IMR-90 (cell line): Measurements from ENCODE around the gene VIT. TPM values are rescaled to one million over a fixed set of nuclear protein-coding genes. Genes with fewer than 3 reads are reported as not detected.

Experiments
- ATAC-seq: fragments of 200-7000 bp; cut with Tn5 transposase; 2 replicates; pipeline ENCODE4 v1.9.1; 2020; ENCODE audit warnings: low read depth, mild to moderate bottlenecking, moderate library complexity
- BruUV-seq: library from RNA; stranded (reverse); fragments of 400-500 nt; replicated peaks from 2 replicates; lab custom pipeline; 2021; lab: Mats Ljungman, UMichigan
- CTCF ChIA-PET: fragments of 300-600 bp; formaldehyde crosslinking; extraction: SDS; loops from one replicate; lab custom pipeline; 2021; ENCODE audit warnings: antibody characterized with exemption; lab: Yijun Ruan, JAX
- POLR2A ChIA-PET: fragments of 300-600 bp; sonication (Branson Sonifier 250); formaldehyde crosslinking; loops from one replicate; lab custom pipeline; 2022; ENCODE audit warnings: antibody characterized with exemption; ENCODE audit not compliant: unreplicated experiment; lab: Charles Lee
- DNase-seq: peaks from one replicate; pipeline ENCODE4 v3.0.0; 2013
- H2AFZ ChIP-seq: replicated peaks from 2 replicates; pipeline ENCODE3; 2013; ENCODE audit warnings: low read length, mild to moderate bottlenecking; ENCODE audit not compliant: poor library complexity
- H2AK5ac ChIP-seq: 2 replicates; pipeline ENCODE4 v1.6.1; 2013; ENCODE audit warnings: low read depth, low read length, inconsistent platforms
- H2AK9ac ChIP-seq: replicated peaks from 2 replicates; pipeline ENCODE3; 2013; ENCODE audit warnings: mild to moderate bottlenecking, low read depth, low read length, moderate library complexity; ENCODE audit not compliant: poor library complexity
- H2BK120ac ChIP-seq: 2 replicates; pipeline ENCODE4 v1.6.1; 2013; ENCODE audit warnings: low read depth, low read length, inconsistent platforms
- H2BK15ac ChIP-seq: 3 replicates; pipeline ENCODE4 v1.6.1; 2013; ENCODE audit warnings: low read depth, low read length, inconsistent platforms
- H2BK20ac ChIP-seq: 2 replicates; pipeline ENCODE4 v1.6.1; 2013; ENCODE audit warnings: low read depth, mild to moderate bottlenecking, inconsistent platforms, low read length, moderate library complexity
- H2BK5ac ChIP-seq: 2 replicates; pipeline ENCODE4 v1.6.1; 2013; ENCODE audit warnings: mild to moderate bottlenecking, low read depth, low read length, inconsistent platforms; ENCODE audit not compliant: poor library complexity, severe bottlenecking
- H3K14ac ChIP-seq: replicated peaks from 2 replicates; pipeline ENCODE4 v1.6.1; 2013; ENCODE audit warnings: low read depth, low read length, inconsistent platforms
- H3K18ac ChIP-seq: 2 replicates; pipeline ENCODE4 v1.6.1; 2013; ENCODE audit warnings: low read depth, low read length, control low read depth
- H3K23ac ChIP-seq: 2 replicates; pipeline ENCODE4 v1.6.1; 2013; ENCODE audit warnings: low read depth, low read length, inconsistent platforms
- H3K27ac ChIP-seq: 2 replicates; pipeline ENCODE4 v1.5.1; 2013; ENCODE audit warnings: mild to moderate bottlenecking, control low read depth, low read length; ENCODE audit not compliant: insufficient read depth
- H3K27me3 ChIP-seq: 2 replicates; pipeline ENCODE4 v1.6.1; 2013; ENCODE audit warnings: low read length; ENCODE audit not compliant: control insufficient read depth, insufficient read depth
- H3K36me3 ChIP-seq: 2 replicates; pipeline ENCODE4 v1.6.1; 2013; ENCODE audit warnings: low read length, mixed read lengths; ENCODE audit not compliant: control insufficient read depth, insufficient read depth
- H3K4ac ChIP-seq: 2 replicates; pipeline ENCODE4 v1.6.1; 2013; ENCODE audit warnings: low read depth, low read length, inconsistent platforms
- H3K4me1 ChIP-seq: 2 replicates; pipeline ENCODE4 v1.6.1; 2013; ENCODE audit warnings: low read length, mixed read lengths; ENCODE audit not compliant: control insufficient read depth, insufficient read depth
- H3K4me2 ChIP-seq: 2 replicates; pipeline ENCODE4 v1.6.1; 2013; ENCODE audit warnings: low read depth, mild to moderate bottlenecking, control low read depth, low read length, moderate library complexity
- H3K4me3 ChIP-seq: 2 replicates; pipeline ENCODE4 v1.5.1; 2013; ENCODE audit warnings: low read depth, mild to moderate bottlenecking, control low read depth, low read length, moderate library complexity; ENCODE audit not compliant: insufficient read depth
- H3K56ac ChIP-seq: 2 replicates; pipeline ENCODE4 v1.6.1; 2013; ENCODE audit warnings: low read length, inconsistent platforms; ENCODE audit not compliant: insufficient read depth; ENCODE audit errors: extremely low read depth
- H3K79me1 ChIP-seq, 2 experiments: 2 replicates each; pipeline ENCODE4 v1.6.1; 2013; ENCODE audit warnings: low read length in 2 of 2, inconsistent platforms in 1 of 2, low read depth in 1 of 2
- H3K9ac ChIP-seq: 2 replicates; pipeline ENCODE4 v1.6.1; 2013; ENCODE audit warnings: low read depth, low read length, control low read depth
- H3K9me1 ChIP-seq: 2 replicates; pipeline ENCODE4 v1.6.1; 2013; ENCODE audit warnings: low read length, inconsistent platforms; ENCODE audit not compliant: insufficient read depth
- H3K9me3 ChIP-seq: 2 replicates; pipeline ENCODE4 v1.6.1; 2013; ENCODE audit warnings: low read length; ENCODE audit not compliant: control insufficient read depth, insufficient read depth
- H4K20me1 ChIP-seq: 2 replicates; pipeline ENCODE4 v1.6.1; 2013; ENCODE audit warnings: low read length, inconsistent platforms; ENCODE audit not compliant: insufficient read depth
- H4K5ac ChIP-seq: 2 replicates; pipeline ENCODE4 v1.6.1; 2013; ENCODE audit warnings: mild to moderate bottlenecking, low read depth, low read length, control low read depth
- H4K8ac ChIP-seq, 2 experiments: 2 replicates each; pipeline ENCODE4 v1.6.1; 2013; ENCODE audit warnings: low read depth in 2 of 2, low read length in 2 of 2, control low read depth in 1 of 2, inconsistent platforms in 1 of 2
- H4K91ac ChIP-seq: 2 replicates; pipeline ENCODE4 v1.6.1; 2013; ENCODE audit warnings: low read depth, low read length, inconsistent platforms; ENCODE audit not compliant: insufficient read depth
- BHLHE40 ChIP-seq: fragments of 150-350 bp; IDR thresholded peaks from 2 replicates; pipeline ENCODE4 v1.6.1; 2016; ENCODE audit warnings: mild to moderate bottlenecking, low read depth, low read length
- CEBPB ChIP-seq: IDR thresholded peaks from 2 replicates; pipeline ENCODE4 v1.6.1; 2012; ENCODE audit warnings: low read depth, low read length, improper control_type of control experiment
- CHD1 ChIP-seq: IDR thresholded peaks from 2 replicates; pipeline ENCODE4 v1.6.1; 2012; ENCODE audit warnings: low read depth, low read length, improper control_type of control experiment
- CTCF ChIP-seq: conservative IDR thresholded peaks from 2 replicates; pipeline ENCODE4 v1.5.1; 2012; ENCODE audit warnings: mild to moderate bottlenecking, low read depth, low read length, improper control_type of control experiment
- ELK1 ChIP-seq: fragments of 150-350 bp; IDR thresholded peaks from 2 replicates; pipeline ENCODE4 v1.6.1; 2016; ENCODE audit warnings: low read depth, mild to moderate bottlenecking, low read length, moderate library complexity, borderline replicate concordance
- FOS ChIP-seq: fragments of 150-350 bp; IDR thresholded peaks from 2 replicates; pipeline ENCODE4 v1.6.1; 2016; ENCODE audit warnings: low read depth, low read length
- MAFK ChIP-seq: IDR thresholded peaks from 2 replicates; pipeline ENCODE4 v1.6.1; 2012; ENCODE audit warnings: low read depth, low read length, improper control_type of control experiment
- MXI1 ChIP-seq: IDR thresholded peaks from 2 replicates; pipeline ENCODE4 v1.6.1; 2012; ENCODE audit warnings: low read depth, mild to moderate bottlenecking, low read length, moderate library complexity, borderline replicate concordance
- NFE2L2 ChIP-seq: fragments of 150-350 bp; IDR thresholded peaks from 2 replicates; pipeline ENCODE4 v1.6.1; 2016; ENCODE audit warnings: low read depth, mild to moderate bottlenecking, low read length
- POLR2A ChIP-seq: IDR thresholded peaks from 2 replicates; pipeline ENCODE4 v1.6.1; 2012; ENCODE audit warnings: mild to moderate bottlenecking, low read depth, low read length
- RAD21 ChIP-seq: IDR thresholded peaks from 2 replicates; pipeline ENCODE4 v1.6.1; 2012; ENCODE audit warnings: low read length, improper control_type of control experiment
- SMC3 ChIP-seq: fragments of 150-350 bp; IDR thresholded peaks from 2 replicates; pipeline ENCODE4 v1.6.1; 2016; ENCODE audit warnings: low read depth, mild to moderate bottlenecking, antibody characterized with exemption, low read length, moderate library complexity
- USF2 ChIP-seq: fragments of 150-350 bp; IDR thresholded peaks from 2 replicates; pipeline ENCODE4 v1.6.1; 2017; ENCODE audit warnings: mild to moderate bottlenecking, antibody characterized with exemption, low read length, low read depth
- WGBS, 2 experiments: methylation state at CpG; one replicate each; pipeline versions ENCODE4 v1.1.5 to v1.1.7; 2013; ENCODE audit warnings: missing lambda C conversion rate in 2 of 2; ENCODE audit not compliant: insufficient read length in 1 of 2; ENCODE audit errors: extremely low coverage in 2 of 2; 5-methylcytosine and 5-hydroxymethylcytosine counted together
- dilution Hi-C: fragments of 300-500 bp; cut with HindIII; formaldehyde crosslinking; loops from one replicate; pipeline ENCODE4 v1.14.3; 2018; ENCODE audit warnings: low sequenced_read_pairs; ENCODE audit not compliant: unreplicated experiment
- in situ Hi-C: fragments of 300-500 bp; cut with MboI; formaldehyde crosslinking; loops from 3 replicates; pipeline ENCODE4 v1.14.3; 2019; ENCODE audit warnings: low sequenced_read_pairs, inconsistent platforms, mixed read lengths
- intact Hi-C: fragments of 100-400 bp; cut with micrococcal nuclease; formaldehyde crosslinking; loops from 2 replicates; pipeline ENCODE4 v1.10.0; 2022
- polyA plus RNA-seq, 3 experiments: library from polyadenylated mRNA; depleted of rRNA; stranded (reverse); fragments of >200 nt; gene quantifications; 2 replicates each; pipeline ENCODE4 v1.2.3, GENCODE V29; 2012; ENCODE audit warnings: low replicate concordance in 1 of 3
- total RNA-seq: library from RNA; depleted of rRNA; stranded (reverse); fragments of >200 nt; gene quantifications from 2 replicates; pipeline ENCODE4 v1.2.3, GENCODE V29; 2012

The VIT gene
- total and polyA plus RNA-seq, 2 of the 4 experiments (the other 2 are of a cell fraction), result under 0.01 TPM; not detected in 1

GRCh38 chr2:36750101-36750500 is 53.6 kb downstream of the VIT start:
- TF ChIP-seq RAD21 (no peak), NFE2L2 (no peak), FOS (no peak), USF2 (no peak), MAFK (no peak), BHLHE40 (no peak), POLR2A (no peak), CHD1 (no peak), CEBPB (no peak), MXI1 (no peak), CTCF (no peak), SMC3 (no peak), ELK1 (no peak)
- dilution Hi-C loops (no loop called here), intact Hi-C loops (no loop called here), in situ Hi-C loops (no loop called here)
- no peak overlapping the region for H3K9ac ChIP-seq
- H3K9me1 ChIP-seq, result no peaks in the 10 kb centered on the region
- H2BK15ac ChIP-seq, result no peak overlapping the region
- ChIA-PET POLR2A (interaction anchor here (0.6 kb wide), 1 partner anchor 15 kb away, joined by 8 read pairs; no protein-coding TSS in a partner anchor), CTCF (no interaction called here)
- no peak overlapping the region for H2AFZ ChIP-seq
- H3K79me1 ChIP-seq, result no peaks in the 10 kb centered on the region
- H2BK20ac ChIP-seq, result no peak overlapping the region
- no peak overlapping the region for H2AK9ac ChIP-seq
- H3K4me2 ChIP-seq, result no peak overlapping the region
- no peak overlapping the region for H2BK5ac ChIP-seq
- DNase-seq (no peak), ATAC-seq (no peak)
- no peaks in the 10 kb centered on the region for H3K36me3 ChIP-seq
- H3K9me3 ChIP-seq, result no peaks in the 10 kb centered on the region
- H4K91ac ChIP-seq, result no peak overlapping the region
- no TSS peak for BruUV-seq
- no peak overlapping the region for H3K14ac ChIP-seq
- no peak overlapping the region for H3K4me3 ChIP-seq
- H3K18ac ChIP-seq, result no peak overlapping the region
- no peak overlapping the region for H3K4ac ChIP-seq
- 100% methylated on average over 1 of the region's 5 CpGs; no CpG with 5 or more reads in 1 of the 2 experiments for WGBS, 2 experiments
- H4K20me1 ChIP-seq, result no peaks in the 10 kb centered on the region
- H3K27me3 ChIP-seq, result peaks cover 15% of the 10 kb centered on the region
- no peak overlapping the region for H3K27ac ChIP-seq
- H3K56ac ChIP-seq, result no peak overlapping the region
- no peak overlapping the region for H4K8ac ChIP-seq
- no peak overlapping the region for H3K23ac ChIP-seq
- no peak overlapping the region for H2BK120ac ChIP-seq
- no peak overlapping the region for H4K5ac ChIP-seq
- no peak overlapping the region for H2AK5ac ChIP-seq
- H3K4me1 ChIP-seq, result no peaks in the 10 kb centered on the region
